ENCODE results near the gene NUMB. TPM values are rescaled to one million over a fixed set of nuclear protein-coding genes. Genes with fewer than 3 reads are reported as not detected.

NUMB gene
- total and polyA plus RNA-seq, 2 of the 4 experiments (the other 2 are of a cell fraction), result 45.9 to 114 TPM

DNA sequence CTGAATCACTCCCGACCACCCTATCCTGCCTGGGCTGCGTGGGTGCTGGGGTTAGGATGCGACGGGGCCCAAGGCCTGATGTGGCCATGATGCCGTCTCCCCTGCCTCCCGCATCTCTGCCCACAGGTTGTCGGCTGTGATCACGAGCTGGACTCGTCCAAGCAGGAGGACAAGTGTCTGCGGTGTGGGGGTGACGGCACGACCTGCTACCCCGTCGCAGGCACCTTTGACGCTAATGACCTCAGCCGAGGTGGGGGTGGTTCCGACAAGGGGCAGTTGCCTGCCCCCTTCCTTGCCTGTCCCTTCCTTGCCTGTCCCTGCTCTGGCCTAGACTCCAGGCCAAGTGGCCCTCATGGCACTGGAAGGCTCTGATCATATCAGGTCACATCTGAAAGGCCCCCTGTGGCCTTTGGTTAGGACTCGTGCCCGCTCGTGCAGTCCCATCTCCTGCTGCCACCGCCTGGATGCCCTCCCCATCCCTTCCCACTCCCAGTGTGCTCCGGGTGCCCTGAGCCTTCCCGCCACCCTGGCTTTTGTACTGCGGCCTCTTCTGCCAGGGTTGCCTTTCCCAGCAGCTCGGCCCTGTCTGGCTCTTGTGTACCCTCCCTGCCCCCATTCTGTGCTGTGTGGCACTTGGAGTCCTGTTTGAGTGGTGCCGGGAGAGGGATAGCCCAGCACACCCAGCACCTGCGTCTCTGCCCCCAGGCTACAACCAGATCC, 207.4 kb downstream of the NUMB start:
- Histone ChIP-seq H3K4ac (ENCODE audit: low read depth, low read length) (no peak overlapping the region), H2BK15ac (ENCODE audit: low read depth, low read length) (no peak overlapping the region), H3K18ac (ENCODE audit: low read depth, low read length) (no peak overlapping the region), H3K27me3 (ENCODE audit: control insufficient read depth, insufficient read depth, low read length) (no peaks in the 10 kb centered on the region), H3K56ac (ENCODE audit: extremely low read depth, insufficient read depth, low read length) (no peak overlapping the region), H2AFZ (replicated peaks; ENCODE audit: low read length, poor library complexity) (no peak overlapping the region), H4K8ac (ENCODE audit: low read depth in 2 of 2, low read length in 2 of 2) (no peak overlapping the region), H3K9ac (ENCODE audit: low read depth, low read length) (no peak overlapping the region), H4K91ac (ENCODE audit: insufficient read depth, low read depth, low read length) (no peak overlapping the region), H3K4me1 (ENCODE audit: control insufficient read depth, insufficient read depth, low read length) (no peaks in the 10 kb centered on the region), H3K9me1 (ENCODE audit: insufficient read depth, low read length) (0 out of 2 replicates have a peak, but pooled peaks cover 3% of the 10 kb centered on the region), H3K79me1 (ENCODE audit: low read depth in 1 of 2, low read length in 2 of 2) (no peaks in the 10 kb centered on the region), H3K23ac (ENCODE audit: low read depth, low read length) (no peak overlapping the region), H2BK120ac (ENCODE audit: low read depth, low read length) (no peak overlapping the region), H2AK5ac (ENCODE audit: low read depth, low read length) (no peak overlapping the region), H2BK20ac (ENCODE audit: low read depth, low read length) (no peak overlapping the region), H3K4me3 (ENCODE audit: insufficient read depth, low read depth, low read length) (no peak overlapping the region), H4K20me1 (ENCODE audit: insufficient read depth, low read length) (no peaks in the 10 kb centered on the region), H2BK5ac (ENCODE audit: low read depth, low read length, poor library complexity, severe bottlenecking) (no peak overlapping the region), H2AK9ac (replicated peaks; ENCODE audit: low read depth, low read length, poor library complexity) (no peak overlapping the region), H3K14ac (replicated peaks; ENCODE audit: low read depth, low read length) (no peak overlapping the region), H3K36me3 (ENCODE audit: control insufficient read depth, insufficient read depth, low read length) (no peaks in the 10 kb centered on the region), H4K5ac (ENCODE audit: low read depth, low read length) (no peak overlapping the region), H3K9me3 (ENCODE audit: control insufficient read depth, insufficient read depth, low read length) (no peaks in the 10 kb centered on the region), H3K27ac (ENCODE audit: insufficient read depth, low read length) (no peak overlapping the region), H3K4me2 (ENCODE audit: low read depth, low read length) (no peak overlapping the region)
- WGBS, 2 experiments (ENCODE audit: extremely low coverage in 2 of 2, insufficient read length in 1 of 2), result 90% methylated on average over 6 of the region's 27 CpGs; no CpG with 5 or more reads in 1 of the 2 experiments
- ATAC-seq (ENCODE audit: low read depth) (no peak), DNase-seq (no peak)
- in situ Hi-C loops (cut with MboI; ENCODE audit: low sequenced_read_pairs) (no loop called here), intact Hi-C loops (cut with micrococcal nuclease) (no loop called here), dilution Hi-C loops (cut with HindIII; ENCODE audit: low sequenced_read_pairs, unreplicated experiment) (no loop called here)
- ChIA-PET CTCF (no interaction called here), POLR2A (ENCODE audit: unreplicated experiment) (no interaction called here)
- BruUV-seq (replicated peaks), result no TSS peak
- TF ChIP-seq NFE2L2 (IDR thresholded peaks at IDR 0.05; ENCODE audit: low read depth, low read length) (no peak), RAD21 (IDR thresholded peaks at IDR 0.05; ENCODE audit: low read length) (no peak)

Measured in IMR-90 (cell line).